Hair follicle dermal papilla cell (primary cell): Measurements from ENCODE around the gene KIFC1. TPM values are rescaled to one million over a fixed set of nuclear protein-coding genes. Genes with fewer than 3 reads are reported as not detected.

Source experiments
- small RNA-seq: library from RNA; depleted of rRNA; stranded (forward); fragments of <200 nt; gene quantifications from one replicate; pipeline ENCODE3, GENCODE V24; 2012
- total RNA-seq: library from RNA; depleted of rRNA; stranded (reverse); fragments of >200 nt; gene quantifications from 2 replicates; pipeline ENCODE4 v1.2.3, GENCODE V29; 2012

The KIFC1 gene, protein sequence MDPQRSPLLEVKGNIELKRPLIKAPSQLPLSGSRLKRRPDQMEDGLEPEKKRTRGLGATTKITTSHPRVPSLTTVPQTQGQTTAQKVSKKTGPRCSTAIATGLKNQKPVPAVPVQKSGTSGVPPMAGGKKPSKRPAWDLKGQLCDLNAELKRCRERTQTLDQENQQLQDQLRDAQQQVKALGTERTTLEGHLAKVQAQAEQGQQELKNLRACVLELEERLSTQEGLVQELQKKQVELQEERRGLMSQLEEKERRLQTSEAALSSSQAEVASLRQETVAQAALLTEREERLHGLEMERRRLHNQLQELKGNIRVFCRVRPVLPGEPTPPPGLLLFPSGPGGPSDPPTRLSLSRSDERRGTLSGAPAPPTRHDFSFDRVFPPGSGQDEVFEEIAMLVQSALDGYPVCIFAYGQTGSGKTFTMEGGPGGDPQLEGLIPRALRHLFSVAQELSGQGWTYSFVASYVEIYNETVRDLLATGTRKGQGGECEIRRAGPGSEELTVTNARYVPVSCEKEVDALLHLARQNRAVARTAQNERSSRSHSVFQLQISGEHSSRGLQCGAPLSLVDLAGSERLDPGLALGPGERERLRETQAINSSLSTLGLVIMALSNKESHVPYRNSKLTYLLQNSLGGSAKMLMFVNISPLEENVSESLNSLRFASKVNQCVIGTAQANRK
- 2.9 TPM in 2 replicates for total RNA-seq

DNA sequence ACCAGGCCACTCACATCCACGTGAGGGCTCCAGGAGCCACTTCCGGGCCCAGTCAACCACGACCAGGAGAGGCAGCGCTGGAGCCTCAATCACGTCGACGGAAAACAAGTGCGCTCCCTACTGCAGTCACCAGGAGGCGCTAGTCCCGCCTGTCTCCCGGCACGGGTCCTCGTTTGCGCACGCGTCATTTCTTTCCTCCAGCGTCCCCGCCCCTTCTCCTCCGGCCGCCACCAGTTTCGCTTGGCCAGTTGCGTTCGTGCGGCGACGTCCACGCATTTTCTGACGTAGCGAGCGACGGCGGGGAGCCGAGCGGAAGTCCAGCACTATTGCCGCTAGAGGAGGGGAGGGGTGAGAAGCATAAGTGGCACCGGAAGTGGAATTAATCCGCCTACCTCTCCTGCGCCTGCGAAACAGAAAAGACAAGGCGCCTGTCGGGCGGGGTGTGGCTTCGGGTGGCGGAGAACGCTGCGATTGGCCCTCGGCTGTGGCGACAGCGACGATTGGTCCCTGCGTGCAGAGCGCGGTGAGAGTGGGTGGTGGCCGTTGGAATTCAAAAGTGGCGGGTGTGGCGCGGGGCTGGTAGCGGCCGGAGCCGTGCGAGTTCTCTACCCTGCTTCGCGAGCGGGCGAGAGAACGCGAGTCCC is at the start of gene KIFC1:
KIFC1 (plus strand) TSS at position 546 of the 644 bp plus-strand sequence. CDS start 163 bp downstream, outside the sequence.

DNA sequence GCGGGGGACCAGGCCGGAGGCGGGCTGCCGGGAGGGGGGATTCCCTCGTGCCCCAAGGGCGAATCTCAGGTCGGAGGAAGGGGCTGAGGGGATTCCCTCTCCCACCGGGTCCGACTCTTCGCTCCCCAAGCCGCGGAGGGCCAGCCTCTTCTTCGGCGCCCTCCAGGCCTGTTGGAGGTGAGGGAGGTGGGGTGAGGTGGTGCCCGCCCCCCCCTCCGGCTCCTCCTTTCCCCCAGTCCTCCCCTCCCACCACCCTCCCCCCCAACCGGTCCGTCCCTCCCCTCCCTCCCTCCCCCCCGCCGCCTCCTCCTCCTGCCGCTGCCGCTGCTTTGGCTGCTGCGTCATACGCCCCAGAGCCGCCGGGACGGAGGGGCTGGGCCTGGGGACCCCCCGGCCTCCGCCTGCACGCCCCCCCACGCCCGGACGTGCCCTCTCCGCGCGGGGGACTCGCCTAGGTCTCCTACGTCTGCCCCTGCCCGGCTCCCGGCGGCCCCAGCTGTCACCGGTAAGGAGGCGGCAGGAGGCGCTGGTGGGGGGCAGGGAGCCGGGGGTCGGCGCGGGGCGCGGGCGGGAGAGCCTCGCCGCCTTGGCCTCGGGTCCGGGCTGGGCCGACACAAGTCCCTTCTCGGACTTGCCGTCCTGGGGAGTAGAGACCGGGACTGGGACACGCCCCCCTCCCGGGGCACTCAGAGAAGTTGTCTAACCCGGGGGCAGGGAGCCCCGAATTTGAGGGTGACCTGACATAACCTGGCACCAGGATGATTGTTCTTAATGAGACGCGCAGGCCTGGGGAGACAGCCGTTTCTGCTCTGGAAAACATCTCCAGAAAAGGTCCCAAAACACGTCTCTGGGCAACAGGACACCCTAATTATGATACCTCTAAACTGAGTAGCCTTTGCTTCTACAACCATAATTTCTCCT is 19.3 kb downstream of the KIFC1 start, which contains the start of gene PHF1:
PHF1 (plus strand) TSS at position 304 of the 921 bp plus-strand sequence. CDS start 1,250 bp downstream, outside the sequence.

DNA sequence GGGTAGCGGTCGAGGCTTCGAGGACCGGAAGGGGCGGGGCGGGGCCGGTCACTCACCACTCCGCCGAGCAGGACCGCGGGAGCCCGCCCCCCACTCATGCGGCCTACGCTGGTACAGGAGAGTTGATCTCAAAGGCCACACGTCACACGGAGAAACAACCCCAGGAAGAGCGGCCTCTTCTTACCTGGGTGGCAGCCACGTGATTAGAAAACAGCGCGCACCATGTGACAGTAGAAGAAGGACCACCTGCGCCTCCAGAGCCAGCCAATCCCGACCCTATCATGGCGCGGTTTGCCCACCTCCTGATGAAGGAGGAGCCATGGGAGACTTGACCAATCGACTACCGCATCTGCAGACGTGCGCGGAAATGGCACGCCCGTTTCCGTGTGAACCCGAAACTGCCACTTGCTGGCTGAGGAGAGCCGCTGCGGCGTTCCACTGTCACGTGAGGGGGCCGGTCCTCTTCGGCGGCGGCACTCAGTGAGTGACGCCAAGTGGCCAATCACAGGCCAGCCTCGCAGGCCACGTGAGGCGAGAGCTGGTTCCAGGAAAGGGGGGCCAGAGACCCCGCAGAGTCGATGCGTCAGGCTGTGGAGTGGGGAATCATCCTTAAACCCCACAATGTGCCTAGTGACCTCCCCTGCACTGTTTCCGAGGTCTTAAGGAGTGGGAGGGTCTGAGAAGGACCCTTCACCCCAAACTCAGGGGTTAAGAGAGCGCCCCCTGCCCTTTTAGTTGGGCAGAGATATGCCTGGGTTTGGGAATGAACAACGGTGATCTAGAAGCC is 26.5 kb downstream of the KIFC1 start, which contains the start of gene CUTA:
CUTA (minus strand) TSS at position 205 of the 787 bp plus-strand sequence; CDS start at position 98, 107 bp downstream.

DNA sequence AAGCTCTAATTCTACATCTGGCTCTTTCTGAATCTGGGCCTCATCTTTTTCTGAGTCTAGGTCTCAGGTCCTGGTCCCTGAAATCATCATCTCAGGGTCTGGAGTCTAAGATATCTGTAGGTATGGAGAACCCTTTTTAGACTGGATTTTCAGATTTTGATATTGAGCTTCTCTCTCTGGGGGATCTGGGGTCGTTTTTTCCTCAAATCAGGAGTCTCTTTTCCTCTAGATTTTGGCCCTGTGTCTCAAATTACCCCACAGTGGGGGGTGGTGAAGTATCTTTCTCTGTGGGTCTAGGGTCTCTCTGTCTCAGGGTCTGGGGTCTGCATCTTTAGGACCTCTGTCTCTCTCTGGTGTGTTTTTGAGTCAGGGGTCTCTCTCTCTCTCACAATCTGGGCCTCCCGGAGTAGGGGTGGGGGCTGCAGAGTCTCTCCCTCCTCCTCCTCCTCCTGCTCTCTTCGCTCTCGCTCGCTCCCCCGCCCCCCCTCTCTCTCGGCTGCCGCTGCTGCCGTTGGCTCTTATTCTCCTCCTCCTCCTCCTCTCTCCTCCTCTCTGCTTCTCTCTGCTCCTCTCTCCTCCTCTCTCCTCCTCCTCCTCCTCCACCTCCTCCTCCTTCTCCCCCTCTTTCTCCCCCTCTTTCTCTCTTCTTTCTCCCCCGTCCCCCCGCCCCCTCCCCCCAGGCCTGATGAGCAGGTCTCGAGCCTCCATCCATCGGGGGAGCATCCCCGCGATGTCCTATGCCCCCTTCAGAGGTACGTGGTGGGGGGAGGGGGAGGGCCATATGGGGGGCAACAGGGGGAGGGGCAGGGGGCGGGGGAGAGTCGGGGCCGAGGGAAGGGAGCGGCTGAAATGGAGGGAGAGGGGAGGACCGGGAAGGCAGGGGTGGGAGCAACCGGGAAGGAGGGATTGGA is 28.2 kb downstream of the KIFC1 start, which contains the start of gene SYNGAP1:
SYNGAP1 (plus strand) TSS at position 486 of the 911 bp plus-strand sequence; CDS start at position 686, 200 bp downstream.

DNA sequence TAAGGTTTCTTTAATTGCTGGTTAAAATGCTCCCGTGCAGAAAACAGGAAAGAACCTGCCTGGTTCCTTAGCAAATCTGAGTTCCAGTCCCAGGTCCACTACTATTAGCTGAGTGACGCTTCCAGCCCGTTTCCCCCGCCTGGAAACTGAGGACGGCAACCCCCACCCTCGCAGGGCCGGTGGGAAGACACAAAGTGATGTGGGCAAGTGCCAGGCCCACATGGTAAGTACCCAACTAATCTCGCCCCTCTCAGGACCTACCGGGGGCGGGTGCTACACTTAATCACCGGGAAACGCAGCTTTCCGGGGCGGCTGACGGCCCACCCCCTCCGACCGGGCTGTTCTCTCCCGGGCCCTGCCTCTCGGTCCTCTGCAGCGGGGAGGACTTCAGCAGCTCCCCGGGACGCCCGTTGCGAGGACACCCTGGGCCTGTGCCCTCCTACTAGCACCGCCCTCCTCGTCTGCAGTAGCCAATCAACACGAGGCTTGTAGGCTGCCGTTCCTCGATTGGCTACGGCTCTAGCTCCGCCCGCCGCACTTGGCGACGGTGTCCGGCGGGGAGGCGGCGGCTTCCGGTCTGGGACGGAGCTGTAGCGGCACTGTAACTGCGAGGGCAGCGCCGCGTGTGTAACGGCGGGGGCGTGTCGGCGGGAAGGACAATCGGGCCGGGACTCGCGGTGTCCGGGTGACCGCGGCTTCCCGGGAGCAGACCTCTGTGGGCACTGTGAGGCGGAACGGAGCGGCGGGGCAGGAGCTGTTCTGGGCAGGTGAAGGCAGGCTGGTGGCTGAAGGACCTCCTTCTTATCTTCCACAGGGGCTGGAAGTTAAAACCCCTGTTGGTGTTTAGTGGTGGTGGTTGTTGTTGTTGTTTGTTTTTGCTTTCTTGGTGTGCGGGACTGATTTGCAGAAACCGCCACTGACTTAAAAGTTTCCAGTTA is 62.7 kb downstream of the KIFC1 start, which contains the start of gene ZBTB9:
ZBTB9 (plus strand) TSS at position 568 of the 938 bp plus-strand sequence. CDS start 525 bp downstream, outside the sequence.

Small RNA genes lying within 50 kb of the gene (small RNA-seq; reads per million reads assigned to genes)
- gene RPL35AP4 (not detected), gene ZBTB9 (not detected)

Other genes with a start within 250 kb of the KIFC1 start
- gene COL11A2, start 199.4 kb upstream of the KIFC1 start, total RNA-seq = 0.61 and 0.65 TPM in 2 replicates
- gene RXRB, start 191.2 kb upstream of the KIFC1 start, total RNA-seq = 28.4 and 30.5 TPM in 2 replicates
- gene SLC39A7, start 191.0 kb upstream of the KIFC1 start, total RNA-seq = 132 and 144 TPM in 2 replicates
- gene HSD17B8, start 187.2 kb upstream of the KIFC1 start, total RNA-seq = 5.0 and 5.2 TPM in 2 replicates
- 23.4 and 24.3 TPM in 2 replicates for gene RING1, start 183.3 kb upstream of the KIFC1 start, total RNA-seq
- gene VPS52, start 119.9 kb upstream of the KIFC1 start, total RNA-seq = 43.7 and 47.2 TPM in 2 replicates
- 1,654 and 1,656 TPM in 2 replicates for gene RPS18, start 119.7 kb upstream of the KIFC1 start, total RNA-seq
- 10.6 and 12.8 TPM in 2 replicates for gene B3GALT4, start 114.7 kb upstream of the KIFC1 start, total RNA-seq
- gene WDR46, start 102.6 kb upstream of the KIFC1 start, total RNA-seq = 61.9 and 68.6 TPM in 2 replicates
- 11.5 and 11.7 TPM in 2 replicates for gene PFDN6, start 102.2 kb upstream of the KIFC1 start, total RNA-seq
- 20.6 and 26.8 TPM in 2 replicates for gene RGL2, start 92.9 kb upstream of the KIFC1 start, total RNA-seq
- 132 and 146 TPM in 2 replicates for gene TAPBP, start 77.7 kb upstream of the KIFC1 start, total RNA-seq
- 22.7 and 25.7 TPM in 2 replicates for gene ZBTB22, start 74.1 kb upstream of the KIFC1 start, total RNA-seq
- gene DAXX, start 68.9 kb upstream of the KIFC1 start, total RNA-seq = 42.5 and 50.6 TPM in 2 replicates
- 30.7 and 31.0 TPM in 2 replicates for gene PHF1, start 19.2 kb downstream of the KIFC1 start, total RNA-seq
- 84.7 and 114 TPM in 2 replicates for gene CUTA, start 26.3 kb downstream of the KIFC1 start, total RNA-seq
- gene SYNGAP1, start 28.2 kb downstream of the KIFC1 start, total RNA-seq = 6.1 and 8.8 TPM in 2 replicates
- gene ZBTB9, start 62.8 kb downstream of the KIFC1 start, total RNA-seq = 3.5 and 4.2 TPM in 2 replicates
- 15.7 and 20.1 TPM in 2 replicates for gene BAK1, start 188.5 kb downstream of the KIFC1 start, total RNA-seq
- gene ITPR3, start 229.5 kb downstream of the KIFC1 start, total RNA-seq = 69.3 and 74.9 TPM in 2 replicates